ENCODE measurements around the gene DEK. TPM values are rescaled to one million over a fixed set of nuclear protein-coding genes. Genes with fewer than 3 reads are reported as not detected.
A peak's percentile ranks its signal among the peaks of the same experiment; 100 is the strongest.

DEK gene
- total and polyA plus RNA-seq, 7 experiments from 2014 or later: 41.6 to 174 (median 61.1) TPM

- Histone ChIP-seq H3K9me3 (ENCODE audit: control insufficient read depth in 2 of 3, low read length in 3 of 3) (no peaks in the 10 kb centered on the region), H3K36me3 (ENCODE audit: control insufficient read depth in 2 of 3, insufficient read depth in 3 of 3, low read length in 3 of 3) (peaks cover 7 to 42% (median 15%) of the 10 kb centered on the region in 3 experiments), H3K27me3 (ENCODE audit: control insufficient read depth in 2 of 2, insufficient read depth in 2 of 2, low read length in 2 of 2) (no peaks in the 10 kb centered on the region), H3K4me1 (ENCODE audit: control insufficient read depth in 2 of 2, insufficient read depth in 2 of 2, low read length in 2 of 2) (peaks cover 0 to 3% of the 10 kb centered on the region in 2 donors), H3K4me3 (ENCODE audit: low read length) (no peak overlapping the region), H3K27ac (ENCODE audit: low read depth, low read length) (no peak overlapping the region)
- DNase-seq (no peak), ATAC-seq (no peak)
- Mint-ChIP-seq H3K27me3 (no peaks in the 10 kb centered on the region), H3K36me3 (peaks cover 10 to 58% (median 49%) of the 10 kb centered on the region in 5 donors), H3K27ac (peak overlapping the region in 2 of 9 donors; percentile 0 to 48), H3K9me3 (peaks cover 0 to 1% (median 0%) of the 10 kb centered on the region in 11 donors), H3K4me3 (no peak overlapping the region), H3K4me1 (peaks cover 0 to 52% (median 15%) of the 10 kb centered on the region in 7 donors)
- CTCF ChIA-PET: no interaction called here
- intact Hi-C loops (cut with micrococcal nuclease): no loop called here
- POLR2A ChIA-PET: no interaction called here
These were observed 15.1 kb downstream of the DEK start for GRCh38 chr6:18249271-18249670.

DNA sequence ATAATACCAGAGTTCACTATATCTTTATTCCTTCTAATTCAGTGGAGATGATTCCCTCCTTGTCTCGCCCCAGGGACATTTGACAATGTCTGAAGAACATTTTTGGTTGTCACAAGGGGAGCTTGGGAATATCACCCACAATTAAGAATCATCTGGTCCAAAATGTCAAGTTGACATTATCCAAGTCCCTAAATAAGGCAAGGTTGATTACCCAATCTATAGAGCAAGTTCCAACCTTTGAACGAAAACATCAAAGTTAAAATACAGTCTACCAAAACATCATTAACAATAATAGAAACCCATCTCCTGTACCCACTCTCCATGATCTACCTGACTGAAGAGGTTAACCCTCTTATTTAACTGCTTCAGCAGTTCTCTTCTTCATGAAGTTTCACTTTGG is 15.6 kb downstream of the DEK start:
- intact Hi-C loops (cut with micrococcal nuclease): no loop called here
- no peak for DNase-seq
- no peak overlapping the region for H3K4me3 ChIP-seq (ENCODE audit: low read length)
- POLR2A ChIA-PET: no interaction called here
- no peak overlapping the region for H3K27ac ChIP-seq (ENCODE audit: low read depth, low read length)
- peaks cover 0 to 3% of the 10 kb centered on the region in 2 donors for H3K4me1 ChIP-seq (ENCODE audit: control insufficient read depth in 2 of 2, insufficient read depth in 2 of 2, low read length in 2 of 2)
- H3K9me3 Mint-ChIP-seq: peaks cover 0 to 1% (median 0%) of the 10 kb centered on the region in 11 donors
- no peaks in the 10 kb centered on the region for H3K27me3 ChIP-seq (ENCODE audit: control insufficient read depth in 2 of 2, insufficient read depth in 2 of 2, low read length in 2 of 2)
- no peak overlapping the region for H3K4me3 Mint-ChIP-seq
- H3K4me1 Mint-ChIP-seq: peaks cover 0 to 58% (median 19%) of the 10 kb centered on the region in 7 donors
- CTCF ChIA-PET: no interaction called here
- H3K36me3 Mint-ChIP-seq: peaks cover 10 to 62% (median 52%) of the 10 kb centered on the region in 5 donors
- H3K27me3 Mint-ChIP-seq: no peaks in the 10 kb centered on the region
- no peak for ATAC-seq
- peak overlapping the region in 1 of 9 donors; percentile 0 for H3K27ac Mint-ChIP-seq
- no peaks in the 10 kb centered on the region for H3K9me3 ChIP-seq (ENCODE audit: control insufficient read depth in 2 of 3, low read length in 3 of 3)
- peaks cover 7 to 37% (median 14%) of the 10 kb centered on the region in 3 experiments for H3K36me3 ChIP-seq (ENCODE audit: control insufficient read depth in 2 of 3, insufficient read depth in 3 of 3, low read length in 3 of 3)

DNA sequence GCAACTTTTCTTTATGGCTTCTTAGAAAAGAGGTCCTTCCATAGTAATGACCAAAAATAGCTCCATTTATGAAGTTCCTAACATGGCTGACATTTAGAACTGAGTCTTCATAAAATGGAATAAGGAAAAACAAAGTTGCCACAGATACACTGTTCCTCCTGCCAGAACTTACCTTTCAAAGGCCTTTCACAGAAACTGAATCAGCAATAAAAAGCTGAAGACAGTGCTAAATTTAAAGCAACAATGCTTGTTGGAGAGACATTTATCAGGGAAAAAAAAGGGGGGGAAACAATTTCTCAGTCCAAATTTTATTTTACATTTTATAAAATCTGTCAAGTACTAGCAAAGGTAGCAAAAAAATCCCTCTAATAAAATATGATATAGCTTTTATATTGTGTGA is 17.3 kb downstream of the DEK start:
- peaks cover 0 to 2% (median 0%) of the 10 kb centered on the region in 11 donors for H3K9me3 Mint-ChIP-seq
- H3K4me3 ChIP-seq (ENCODE audit: low read length): no peak overlapping the region
- no peaks in the 10 kb centered on the region for H3K9me3 ChIP-seq (ENCODE audit: control insufficient read depth in 2 of 3, low read length in 3 of 3)
- peaks cover 10 to 70% (median 60%) of the 10 kb centered on the region in 5 donors for H3K36me3 Mint-ChIP-seq
- H3K27ac Mint-ChIP-seq: peak overlapping the region in 2 of 9 donors; percentile 33 to 68
- ChIA-PET POLR2A (no interaction called here), CTCF (interaction anchor here (0.7 kb wide), 1 partner anchor 1161 kb away, joined by 4 read pairs; no protein-coding TSS in a partner anchor)
- DNase-seq (no peak), ATAC-seq (no peak)
- intact Hi-C loops (cut with micrococcal nuclease): no loop called here
- peaks cover 0 to 3% of the 10 kb centered on the region in 2 donors for H3K4me1 ChIP-seq (ENCODE audit: control insufficient read depth in 2 of 2, insufficient read depth in 2 of 2, low read length in 2 of 2)
- peaks cover 5 to 67% (median 26%) of the 10 kb centered on the region in 7 donors for H3K4me1 Mint-ChIP-seq
- H3K27ac ChIP-seq (ENCODE audit: low read depth, low read length): no peak overlapping the region
- H3K27me3 ChIP-seq (ENCODE audit: control insufficient read depth in 2 of 2, insufficient read depth in 2 of 2, low read length in 2 of 2): no peaks in the 10 kb centered on the region
- H3K4me3 Mint-ChIP-seq: no peak overlapping the region
- no peaks in the 10 kb centered on the region for H3K27me3 Mint-ChIP-seq
- H3K36me3 ChIP-seq (ENCODE audit: control insufficient read depth in 2 of 3, insufficient read depth in 3 of 3, low read length in 3 of 3): peaks cover under 1 to 30% (median 8%) of the 10 kb centered on the region in 3 experiments

DNA sequence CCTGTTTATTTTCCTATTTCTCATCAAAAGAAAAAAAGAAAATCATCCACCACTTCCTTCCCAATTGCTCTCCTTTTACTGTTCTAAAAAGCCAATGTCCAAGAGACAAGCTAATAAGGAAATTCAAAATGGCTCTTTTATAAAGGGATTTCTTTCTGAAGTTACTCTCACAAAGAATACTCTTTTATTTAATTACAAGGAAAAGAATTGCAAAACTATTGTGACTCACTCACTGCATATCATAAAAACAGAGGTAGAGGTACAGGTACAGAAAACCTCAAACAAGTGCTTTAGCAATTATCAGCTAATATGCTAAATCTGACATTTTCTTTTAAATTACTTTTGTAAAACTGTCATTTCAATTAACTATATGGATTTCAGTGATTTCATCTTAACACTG is 18.1 kb downstream of the DEK start:
- peak overlapping the region in 2 of 9 donors; percentile 43 to 68 for H3K27ac Mint-ChIP-seq
- H3K27me3 Mint-ChIP-seq: no peaks in the 10 kb centered on the region
- CTCF ChIA-PET: interaction anchor here (0.7 kb wide), 1 partner anchor 1160 kb away, joined by 4 read pairs; no protein-coding TSS in a partner anchor
- no peaks in the 10 kb centered on the region for H3K9me3 ChIP-seq (ENCODE audit: control insufficient read depth in 2 of 3, low read length in 3 of 3)
- no peak overlapping the region for H3K4me3 Mint-ChIP-seq
- DNase-seq: no peak
- no peak overlapping the region for H3K4me3 ChIP-seq (ENCODE audit: low read length)
- no peaks in the 10 kb centered on the region for H3K27me3 ChIP-seq (ENCODE audit: control insufficient read depth in 2 of 2, insufficient read depth in 2 of 2, low read length in 2 of 2)
- H3K4me1 Mint-ChIP-seq: peaks cover 2 to 67% (median 34%) of the 10 kb centered on the region in 7 donors
- H3K36me3 Mint-ChIP-seq: peaks cover 10 to 69% (median 58%) of the 10 kb centered on the region in 5 donors
- intact Hi-C loops (cut with micrococcal nuclease): no loop called here
- no peak overlapping the region for H3K27ac ChIP-seq (ENCODE audit: low read depth, low read length)
- H3K9me3 Mint-ChIP-seq: peaks cover 0 to 2% (median 0%) of the 10 kb centered on the region in 11 donors
- POLR2A ChIA-PET: no interaction called here
- peaks cover 0 to 3% of the 10 kb centered on the region in 2 donors for H3K4me1 ChIP-seq (ENCODE audit: control insufficient read depth in 2 of 2, insufficient read depth in 2 of 2, low read length in 2 of 2)
- H3K36me3 ChIP-seq (ENCODE audit: control insufficient read depth in 2 of 3, insufficient read depth in 3 of 3, low read length in 3 of 3): peaks cover 0 to 30% (median 8%) of the 10 kb centered on the region in 3 experiments
- no peak for ATAC-seq

- intact Hi-C loops (cut with micrococcal nuclease): loop anchor here (2.0 kb wide), 1 partner anchor 17 kb away; no protein-coding TSS in a partner anchor
- peaks cover 0 to 30% (median 8%) of the 10 kb centered on the region in 3 experiments for H3K36me3 ChIP-seq (ENCODE audit: control insufficient read depth in 2 of 3, insufficient read depth in 3 of 3, low read length in 3 of 3)
- H3K27ac Mint-ChIP-seq: peak overlapping the region in 6 of 9 donors; percentile 25 to 68 (median 38)
- POLR2A ChIA-PET: no interaction called here
- H3K9me3 Mint-ChIP-seq: peaks cover 0 to 2% (median 0%) of the 10 kb centered on the region in 11 donors
- H3K36me3 Mint-ChIP-seq: peaks cover 10 to 72% (median 58%) of the 10 kb centered on the region in 5 donors
- no peaks in the 10 kb centered on the region for H3K9me3 ChIP-seq (ENCODE audit: control insufficient read depth in 2 of 3, low read length in 3 of 3)
- H3K4me1 Mint-ChIP-seq: peaks cover 2 to 72% (median 37%) of the 10 kb centered on the region in 7 donors
- no peaks in the 10 kb centered on the region for H3K27me3 ChIP-seq (ENCODE audit: control insufficient read depth in 2 of 2, insufficient read depth in 2 of 2, low read length in 2 of 2)
- CTCF ChIA-PET: no interaction called here
- H3K4me3 Mint-ChIP-seq: no peak overlapping the region
- no peak overlapping the region for H3K4me3 ChIP-seq (ENCODE audit: low read length)
- H3K4me1 ChIP-seq (ENCODE audit: control insufficient read depth in 2 of 2, insufficient read depth in 2 of 2, low read length in 2 of 2): peaks cover 0 to 3% of the 10 kb centered on the region in 2 donors
- no peaks in the 10 kb centered on the region for H3K27me3 Mint-ChIP-seq
- peak; percentile 36 for ATAC-seq
- H3K27ac ChIP-seq (ENCODE audit: low read depth, low read length): no peak overlapping the region
- DNase-seq: no peak
These were observed 18.7 kb downstream of the DEK start for GRCh38 chr6:18245642-18246041.

GRCh38 chr6:18245079-18245478 is 19.3 kb downstream of the DEK start:
- POLR2A ChIA-PET: no interaction called here
- peaks cover 10 to 72% (median 58%) of the 10 kb centered on the region in 5 donors for H3K36me3 Mint-ChIP-seq
- H3K36me3 ChIP-seq (ENCODE audit: control insufficient read depth in 2 of 3, insufficient read depth in 3 of 3, low read length in 3 of 3): peaks cover 0 to 30% (median 8%) of the 10 kb centered on the region in 3 experiments
- H3K9me3 Mint-ChIP-seq: peaks cover 0 to 2% (median 0%) of the 10 kb centered on the region in 11 donors
- peaks cover 0 to 3% of the 10 kb centered on the region in 2 donors for H3K4me1 ChIP-seq (ENCODE audit: control insufficient read depth in 2 of 2, insufficient read depth in 2 of 2, low read length in 2 of 2)
- no peaks in the 10 kb centered on the region for H3K27me3 Mint-ChIP-seq
- peak overlapping the region in 6 of 9 donors; percentile 9 to 68 (median 34) for H3K27ac Mint-ChIP-seq
- CTCF ChIA-PET: no interaction called here
- no peaks in the 10 kb centered on the region for H3K27me3 ChIP-seq (ENCODE audit: control insufficient read depth in 2 of 2, insufficient read depth in 2 of 2, low read length in 2 of 2)
- H3K9me3 ChIP-seq (ENCODE audit: control insufficient read depth in 2 of 3, low read length in 3 of 3): no peaks in the 10 kb centered on the region
- peaks cover 2 to 72% (median 37%) of the 10 kb centered on the region in 7 donors for H3K4me1 Mint-ChIP-seq
- H3K4me3 Mint-ChIP-seq: no peak overlapping the region
- no peak overlapping the region for H3K4me3 ChIP-seq (ENCODE audit: low read length)
- ATAC-seq (no peak), DNase-seq (no peak)
- no peak overlapping the region for H3K27ac ChIP-seq (ENCODE audit: low read depth, low read length)
- intact Hi-C loops (cut with micrococcal nuclease): loop anchor here (2.0 kb wide), 1 partner anchor 18 kb away; no protein-coding TSS in a partner anchor

Measured in naive thymus-derived CD4-positive, alpha-beta T cell (primary cell).